Parathyroid adenoma (tissue), 2 donors: Measurements from ENCODE around the gene PPP1R3G.

Experiments
- H2AFZ ChIP-seq: fragments of 300-600 bp; sonication (generic); one replicate; pipeline ENCODE4 v1.7.0; 2017; ENCODE audit warnings: antibody characterized with exemption, mild to moderate bottlenecking
- H3K27ac ChIP-seq: fragments of 300-600 bp; sonication (generic); one replicate; pipeline ENCODE4 v1.7.0; 2017
- H3K27me3 ChIP-seq: fragments of 300-600 bp; sonication (generic); one replicate; pipeline ENCODE4 v1.7.0; 2017; ENCODE audit warnings: low read length; ENCODE audit not compliant: control insufficient read depth, insufficient read depth
- H3K36me3 ChIP-seq: fragments of 300-600 bp; sonication (generic); one replicate; pipeline ENCODE4 v1.7.0; 2017; ENCODE audit warnings: low read length; ENCODE audit not compliant: control insufficient read depth, insufficient read depth
- H3K4me1 ChIP-seq: fragments of 300-600 bp; sonication (generic); one replicate; pipeline ENCODE4 v1.7.0; 2017; ENCODE audit warnings: control low read depth
- H3K4me2 ChIP-seq: fragments of 300-600 bp; sonication (generic); one replicate; pipeline ENCODE4 v1.7.0; 2017; ENCODE audit warnings: low read length
- H3K4me3 ChIP-seq: fragments of 300-600 bp; sonication (generic); one replicate; pipeline ENCODE4 v1.7.0; 2017; ENCODE audit warnings: low read depth, low read length
- H3K79me2 ChIP-seq: fragments of 300-600 bp; sonication (generic); one replicate; pipeline ENCODE4 v1.7.0; 2017; ENCODE audit warnings: control low read depth
- H3K9ac ChIP-seq: fragments of 300-600 bp; sonication (generic); one replicate; pipeline ENCODE4 v1.7.0; 2017; ENCODE audit warnings: mild to moderate bottlenecking
- H3K9me3 ChIP-seq: fragments of 300-600 bp; sonication (generic); one replicate; pipeline ENCODE4 v1.7.0; 2017; ENCODE audit warnings: low read length; ENCODE audit not compliant: control insufficient read depth
- TF ChIP-seq, protein P1 (sequence below): fragments of 300-600 bp; sonication (generic); IDR thresholded peaks from one replicate; pipeline ENCODE4 v1.7.0; 2017; ENCODE audit warnings: antibody characterized with exemption, mild to moderate bottlenecking
- donor health status: primary hyperparathyroidism.

PPP1R3G gene

GRCh38 chr6:5094327-5094726 is 9.2 kb downstream of the PPP1R3G start:
- Histone ChIP-seq H3K27me3 (no peaks in the 10 kb centered on the region), H2AFZ (no peak overlapping the region), H3K4me3 (no peak overlapping the region), H3K4me2 (no peak overlapping the region), H3K9me3 (no peaks in the 10 kb centered on the region), H3K36me3 (no peaks in the 10 kb centered on the region), H3K9ac (no peak overlapping the region), H3K79me2 (no peaks in the 10 kb centered on the region), H3K4me1 (no peaks in the 10 kb centered on the region), H3K27ac (no peak overlapping the region)
- TF ChIP-seq, protein P1, sequence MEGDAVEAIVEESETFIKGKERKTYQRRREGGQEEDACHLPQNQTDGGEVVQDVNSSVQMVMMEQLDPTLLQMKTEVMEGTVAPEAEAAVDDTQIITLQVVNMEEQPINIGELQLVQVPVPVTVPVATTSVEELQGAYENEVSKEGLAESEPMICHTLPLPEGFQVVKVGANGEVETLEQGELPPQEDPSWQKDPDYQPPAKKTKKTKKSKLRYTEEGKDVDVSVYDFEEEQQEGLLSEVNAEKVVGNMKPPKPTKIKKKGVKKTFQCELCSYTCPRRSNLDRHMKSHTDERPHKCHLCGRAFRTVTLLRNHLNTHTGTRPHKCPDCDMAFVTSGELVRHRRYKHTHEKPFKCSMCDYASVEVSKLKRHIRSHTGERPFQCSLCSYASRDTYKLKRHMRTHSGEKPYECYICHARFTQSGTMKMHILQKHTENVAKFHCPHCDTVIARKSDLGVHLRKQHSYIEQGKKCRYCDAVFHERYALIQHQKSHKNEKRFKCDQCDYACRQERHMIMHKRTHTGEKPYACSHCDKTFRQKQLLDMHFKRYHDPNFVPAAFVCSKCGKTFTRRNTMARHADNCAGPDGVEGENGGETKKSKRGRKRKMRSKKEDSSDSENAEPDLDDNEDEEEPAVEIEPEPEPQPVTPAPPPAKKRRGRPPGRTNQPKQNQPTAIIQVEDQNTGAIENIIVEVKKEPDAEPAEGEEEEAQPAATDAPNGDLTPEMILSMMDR = no peak

DNA sequence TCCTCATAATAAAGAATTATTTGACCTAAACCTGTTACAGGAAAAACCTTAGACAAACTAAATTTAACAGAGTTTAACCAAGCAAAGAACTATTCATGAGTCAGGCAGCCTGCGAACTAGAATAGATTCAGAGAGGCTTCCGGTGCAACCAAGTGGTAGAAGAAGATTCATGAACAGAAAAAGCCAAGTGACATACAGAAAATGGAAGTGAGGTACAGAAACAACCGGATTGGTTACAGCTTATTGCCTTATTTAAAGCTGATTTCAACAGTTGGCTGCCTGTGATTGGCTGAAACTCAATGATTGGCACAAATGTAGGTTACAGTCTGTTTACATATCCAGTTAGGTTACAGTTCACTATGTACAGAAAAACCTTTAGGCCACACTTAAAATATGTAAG is 10.1 kb downstream of the PPP1R3G start:
- no peaks in the 10 kb centered on the region for H3K36me3 ChIP-seq
- H2AFZ ChIP-seq = no peak overlapping the region
- H3K4me1 ChIP-seq = no peaks in the 10 kb centered on the region
- no peaks in the 10 kb centered on the region for H3K79me2 ChIP-seq
- no peaks in the 10 kb centered on the region for H3K27me3 ChIP-seq
- no peak overlapping the region for H3K4me2 ChIP-seq
- no peak overlapping the region for H3K9ac ChIP-seq
- no peaks in the 10 kb centered on the region for H3K9me3 ChIP-seq
- TF ChIP-seq, protein P1 = no peak
- H3K27ac ChIP-seq = no peak overlapping the region
- no peak overlapping the region for H3K4me3 ChIP-seq

- no peak overlapping the region for H2AFZ ChIP-seq
- H3K9me3 ChIP-seq = no peaks in the 10 kb centered on the region
- no peaks in the 10 kb centered on the region for H3K79me2 ChIP-seq
- H3K36me3 ChIP-seq = no peaks in the 10 kb centered on the region
- H3K4me1 ChIP-seq = no peaks in the 10 kb centered on the region
- H3K4me2 ChIP-seq = no peak overlapping the region
- no peaks in the 10 kb centered on the region for H3K27me3 ChIP-seq
- TF ChIP-seq, protein P1 = no peak
- H3K9ac ChIP-seq = no peak overlapping the region
- no peak overlapping the region for H3K4me3 ChIP-seq
- no peak overlapping the region for H3K27ac ChIP-seq
Observed at GRCh38 chr6:5096482-5096881, 11.3 kb downstream of the PPP1R3G start.

- no peak overlapping the region for H3K4me3 ChIP-seq
- TF ChIP-seq, protein P1 = no peak
- no peak overlapping the region for H3K4me2 ChIP-seq
- no peak overlapping the region for H3K9ac ChIP-seq
- no peaks in the 10 kb centered on the region for H3K4me1 ChIP-seq
- H3K27ac ChIP-seq = no peak overlapping the region
- no peaks in the 10 kb centered on the region for H3K9me3 ChIP-seq
- H2AFZ ChIP-seq = no peak overlapping the region
- no peaks in the 10 kb centered on the region for H3K36me3 ChIP-seq
- H3K27me3 ChIP-seq = no peaks in the 10 kb centered on the region
- no peaks in the 10 kb centered on the region for H3K79me2 ChIP-seq
Observed at GRCh38 chr6:5098501-5099270, 13.5 kb downstream of the PPP1R3G start.

GRCh38 chr6:5099537-5099936 is 14.4 kb downstream of the PPP1R3G start:
- H3K4me3 ChIP-seq = no peak overlapping the region
- H3K27me3 ChIP-seq = no peaks in the 10 kb centered on the region
- H3K79me2 ChIP-seq = no peaks in the 10 kb centered on the region
- H3K9ac ChIP-seq = no peak overlapping the region
- no peak overlapping the region for H3K27ac ChIP-seq
- H3K36me3 ChIP-seq = no peaks in the 10 kb centered on the region
- no peak overlapping the region for H2AFZ ChIP-seq
- TF ChIP-seq, protein P1 = no peak
- no peaks in the 10 kb centered on the region for H3K4me1 ChIP-seq
- H3K4me2 ChIP-seq = no peak overlapping the region
- H3K9me3 ChIP-seq = no peaks in the 10 kb centered on the region
